Measurements from ENCODE around the gene PAGE1. TPM values are rescaled to one million over a fixed set of nuclear protein-coding genes. Genes with fewer than 3 reads are reported as not detected.
"Not testable (repeated sequence)": the region's sequence is repeated elsewhere in the genome, so short reads cannot be mapped to it uniquely, and the experiment has no call there.

PAGE1 gene
- total RNA-seq, 1 experiment from 2014 or later, result 1.7 TPM

DNA sequence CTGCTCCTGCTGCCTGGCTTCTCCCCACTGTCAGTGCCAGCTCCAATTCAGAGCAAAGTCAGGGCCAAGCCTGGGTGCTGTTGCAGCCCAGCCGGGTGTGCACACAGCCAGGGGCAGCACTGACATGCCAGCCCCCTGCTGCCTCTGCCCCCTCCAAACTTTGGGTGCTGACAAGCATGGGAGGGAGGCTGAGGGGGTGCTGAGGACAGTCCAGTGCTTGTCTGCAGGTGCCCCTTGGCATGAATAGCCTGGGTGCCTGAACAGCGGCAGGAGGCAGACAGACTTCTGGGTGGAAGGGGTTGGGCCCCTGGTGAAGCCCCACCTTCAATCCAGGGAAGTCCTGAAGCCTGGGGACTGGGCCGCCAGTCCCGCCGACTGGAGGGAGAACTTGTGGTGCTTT lies 31.2 kb upstream of the PAGE1 start:
- no peaks in the 10 kb centered on the region for H3K36me3 ChIP-seq (ENCODE audit: low read depth, low read length)
- ChIA-PET CTCF (no interaction called here), POLR2A (ENCODE audit: unreplicated experiment) (no interaction called here)
- no peaks in the 10 kb centered on the region for H3K4me1 ChIP-seq (ENCODE audit: insufficient read depth, low read length)
- H4K20me1 ChIP-seq (ENCODE audit: low read length), result no peaks in the 10 kb centered on the region
- no peak overlapping the region for H2AFZ ChIP-seq (ENCODE audit: low read length)
- no peak overlapping the region for H3K4me2 ChIP-seq (ENCODE audit: low read length)
- intact Hi-C loops (cut with micrococcal nuclease), result no loop called here
- TF ChIP-seq EZH2 (IDR thresholded peaks at IDR 0.05; ENCODE audit: low read length, unreplicated experiment) (no peak), EZH2phosphoT487 (IDR thresholded peaks at IDR 0.05; ENCODE audit: borderline replicate concordance, low read length) (no peak), CTCF (conservative IDR thresholded peaks at IDR 0.05; ENCODE audit: low read depth, low read length) (no peak)
- no peaks in the 10 kb centered on the region for H3K27me3 ChIP-seq (ENCODE audit: low read length)
- H3K9me2 ChIP-seq (replicated peaks; ENCODE audit: low read length), result no peaks in the 10 kb centered on the region
- no peak overlapping the region for H3K4me3 ChIP-seq (ENCODE audit: low read length)
- H3K27ac ChIP-seq (ENCODE audit: low read length), result no peak overlapping the region
- no TSS peak for BruUV-seq (replicated peaks)
- no peaks in the 10 kb centered on the region for H3K9me3 ChIP-seq (ENCODE audit: low read length)
- no peak for DNase-seq
- H3K9ac ChIP-seq (ENCODE audit: low read length), result no peak overlapping the region
- ATAC-seq, result no peak
- no peaks in the 10 kb centered on the region for H3F3A ChIP-seq (ENCODE audit: low read length, unreplicated experiment)
- H3K79me2 ChIP-seq (ENCODE audit: low read length), result no peaks in the 10 kb centered on the region

DNA sequence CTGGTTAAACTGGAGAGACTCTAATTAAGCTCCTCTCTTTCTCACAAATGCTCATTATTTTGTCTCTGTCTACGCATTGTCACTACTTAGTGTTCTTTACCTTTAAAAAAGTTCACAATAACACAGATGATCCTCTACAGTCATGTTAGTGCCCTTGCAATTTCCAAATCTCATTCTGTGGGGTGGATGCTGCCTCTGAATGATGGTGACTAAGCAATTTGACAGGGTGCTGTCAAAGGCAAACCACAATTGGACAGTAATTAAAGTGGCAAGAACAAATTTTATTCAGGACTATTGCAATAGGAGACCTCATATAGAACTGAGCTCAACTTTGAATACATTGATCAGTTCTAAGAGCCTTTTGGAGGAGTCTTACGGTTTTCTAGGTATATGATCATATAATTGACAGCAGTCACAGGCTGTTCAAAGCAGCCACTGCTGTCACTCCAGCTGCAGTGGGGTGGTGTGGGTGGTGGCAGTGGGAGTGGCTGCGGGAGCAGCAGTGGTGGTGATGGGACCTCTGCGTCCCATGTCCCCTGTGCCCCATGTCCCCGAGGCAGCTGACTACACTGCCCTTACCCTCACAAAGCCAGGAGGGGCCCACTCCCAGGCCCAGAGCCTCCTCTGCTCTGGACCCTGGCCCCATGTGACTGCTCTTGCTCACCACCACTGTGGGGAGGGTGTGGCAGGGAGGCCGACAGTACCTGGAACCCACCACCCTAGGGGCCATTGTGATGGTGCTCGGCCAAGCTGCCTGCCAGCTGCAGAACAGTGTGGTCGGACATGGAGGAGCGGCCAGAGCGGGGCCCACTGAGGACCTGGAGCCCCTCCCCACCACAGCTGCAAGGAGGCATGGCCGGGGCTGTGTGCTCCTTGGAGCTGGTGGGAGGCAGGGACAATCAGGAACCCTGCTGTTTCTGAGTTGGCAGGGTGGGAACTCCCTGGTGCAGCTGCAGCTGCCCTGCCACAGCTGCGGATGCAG lies 30.4 kb upstream of the PAGE1 start:
- Histone ChIP-seq H3K4me3 (ENCODE audit: low read length) (no peak overlapping the region), H3K79me2 (ENCODE audit: low read length) (no peaks in the 10 kb centered on the region), H3K36me3 (ENCODE audit: low read depth, low read length) (no peaks in the 10 kb centered on the region), H4K20me1 (ENCODE audit: low read length) (no peaks in the 10 kb centered on the region), H3K27me3 (ENCODE audit: low read length) (no peaks in the 10 kb centered on the region), H3K4me1 (ENCODE audit: insufficient read depth, low read length) (no peaks in the 10 kb centered on the region), H3K9me3 (ENCODE audit: low read length) (no peaks in the 10 kb centered on the region), H3K4me2 (ENCODE audit: low read length) (no peak overlapping the region), H3F3A (ENCODE audit: low read length, unreplicated experiment) (no peaks in the 10 kb centered on the region), H2AFZ (ENCODE audit: low read length) (no peak overlapping the region), H3K27ac (ENCODE audit: low read length) (no peak overlapping the region), H3K9me2 (replicated peaks; ENCODE audit: low read length) (no peaks in the 10 kb centered on the region), H3K9ac (ENCODE audit: low read length) (no peak overlapping the region)
- BruUV-seq (replicated peaks), result no TSS peak
- TF ChIP-seq EZH2phosphoT487 (IDR thresholded peaks at IDR 0.05; ENCODE audit: borderline replicate concordance, low read length) (no peak), EZH2 (IDR thresholded peaks at IDR 0.05; ENCODE audit: low read length, unreplicated experiment) (no peak), CTCF (conservative IDR thresholded peaks at IDR 0.05; ENCODE audit: low read depth, low read length) (no peak)
- CTCF ChIA-PET, result no interaction called here
- POLR2A ChIA-PET (ENCODE audit: unreplicated experiment), result no interaction called here
- ATAC-seq (no peak), DNase-seq (no peak)
- intact Hi-C loops (cut with micrococcal nuclease), result no loop called here

GRCh38 chrX:49725401-49725800 lies 29.6 kb upstream of the PAGE1 start:
- no peak overlapping the region for H3K27ac ChIP-seq (ENCODE audit: low read length)
- no peaks in the 10 kb centered on the region for H3K36me3 ChIP-seq (ENCODE audit: low read depth, low read length)
- H2AFZ ChIP-seq (ENCODE audit: low read length), result no peak overlapping the region
- H3K9me3 ChIP-seq (ENCODE audit: low read length), result no peaks in the 10 kb centered on the region
- POLR2A ChIA-PET (ENCODE audit: unreplicated experiment), result no interaction called here
- H3K9ac ChIP-seq (ENCODE audit: low read length), result no peak overlapping the region
- TF ChIP-seq CTCF (conservative IDR thresholded peaks at IDR 0.05; ENCODE audit: low read depth, low read length) (no peak), EZH2phosphoT487 (IDR thresholded peaks at IDR 0.05; ENCODE audit: borderline replicate concordance, low read length) (no peak), EZH2 (IDR thresholded peaks at IDR 0.05; ENCODE audit: low read length, unreplicated experiment) (no peak)
- no peak for DNase-seq
- no peaks in the 10 kb centered on the region for H3K4me1 ChIP-seq (ENCODE audit: insufficient read depth, low read length)
- no peaks in the 10 kb centered on the region for H3F3A ChIP-seq (ENCODE audit: low read length, unreplicated experiment)
- H3K27me3 ChIP-seq (ENCODE audit: low read length), result no peaks in the 10 kb centered on the region
- intact Hi-C loops (cut with micrococcal nuclease), result no loop called here
- no peak for ATAC-seq
- BruUV-seq (replicated peaks), result no TSS peak
- H4K20me1 ChIP-seq (ENCODE audit: low read length), result no peaks in the 10 kb centered on the region
- no peaks in the 10 kb centered on the region for H3K9me2 ChIP-seq (replicated peaks; ENCODE audit: low read length)
- no peak overlapping the region for H3K4me3 ChIP-seq (ENCODE audit: low read length)
- no peaks in the 10 kb centered on the region for H3K79me2 ChIP-seq (ENCODE audit: low read length)
- CTCF ChIA-PET, result no interaction called here
- no peak overlapping the region for H3K4me2 ChIP-seq (ENCODE audit: low read length)

- H3K36me3 ChIP-seq (ENCODE audit: low read depth, low read length); CTCF ChIA-PET; H3K4me1 ChIP-seq (ENCODE audit: insufficient read depth, low read length); DNase-seq; H3K79me2 ChIP-seq (ENCODE audit: low read length); ATAC-seq; H3K9me3 ChIP-seq (ENCODE audit: low read length); H3K9ac ChIP-seq (ENCODE audit: low read length); H3F3A ChIP-seq (ENCODE audit: low read length, unreplicated experiment); H4K20me1 ChIP-seq (ENCODE audit: low read length); intact Hi-C loops (cut with micrococcal nuclease); H3K4me3 ChIP-seq (ENCODE audit: low read length); H3K9me2 ChIP-seq (replicated peaks; ENCODE audit: low read length); H3K27ac ChIP-seq (ENCODE audit: low read length); BruUV-seq (replicated peaks); H3K4me2 ChIP-seq (ENCODE audit: low read length); POLR2A ChIA-PET (ENCODE audit: unreplicated experiment); H2AFZ ChIP-seq (ENCODE audit: low read length): not testable (repeated sequence)
- H3K27me3 ChIP-seq (ENCODE audit: low read length), result peaks cover 11% of the 10 kb centered on the region
Observed at GRCh38 chrX:49720106-49720505, 24.3 kb upstream of the PAGE1 start.
